WTC11 (cell line): ENCODE measurements around the gene MPND. TPM values are rescaled to one million over a fixed set of nuclear protein-coding genes. Genes with fewer than 3 reads are reported as not detected.

Source experiments
- ATAC-seq: fragments of 200-7000 bp; cut with Tn5 transposase; 2 replicates; pipeline ENCODE4 v1.10.0; 2021; ENCODE audit warnings: mild to moderate bottlenecking, moderate library complexity
- CTCF ChIA-PET: fragments of 300-600 bp; sonication (Branson Sonifier 250); formaldehyde crosslinking; loops from one replicate; lab custom pipeline; 2021; ENCODE audit warnings: antibody characterized with exemption; lab: Charles Lee
- POLR2A ChIA-PET: fragments of 350-600 bp; sonication (Branson Sonifier 250); formaldehyde crosslinking; loops from one replicate; lab custom pipeline; 2021; ENCODE audit warnings: antibody characterized with exemption; lab: Charles Lee
- DNase-seq: peaks from one replicate; pipeline ENCODE4 v3.0.0; 2021; ENCODE audit warnings: low spot score
- H3K27ac Mint-ChIP-seq: 2 replicates; pipeline ENCODE4 v1.8.0; 2021; ENCODE audit warnings: mixed read lengths
- H3K27me3 Mint-ChIP-seq: 2 replicates; pipeline ENCODE4 v1.8.0; 2021; ENCODE audit warnings: low read depth, mild to moderate bottlenecking, moderate library complexity, mixed read lengths
- H3K36me3 Mint-ChIP-seq: 2 replicates; pipeline ENCODE4 v1.8.0; 2021; ENCODE audit warnings: mixed read lengths
- H3K4me1 Mint-ChIP-seq: 2 replicates; pipeline ENCODE4 v1.8.0; 2022; ENCODE audit warnings: mixed read lengths
- H3K4me3 Mint-ChIP-seq: 2 replicates; pipeline ENCODE4 v1.8.0; 2021; ENCODE audit warnings: mild to moderate bottlenecking, moderate library complexity, mixed read lengths
- H3K9me3 Mint-ChIP-seq: 2 replicates; pipeline ENCODE4 v1.8.0; 2021; ENCODE audit warnings: mixed read lengths
- AFF4 ChIP-seq: sonication (generic); formaldehyde crosslinking; IDR thresholded peaks from 2 replicates; pipeline ENCODE4 v1.8.1; 2023; ENCODE audit warnings: mild to moderate bottlenecking, missing genetic modification reagents, borderline replicate concordance
- CREM ChIP-seq: sonication (generic); formaldehyde crosslinking; IDR thresholded peaks from 2 replicates; pipeline ENCODE4 v1.8.1; 2022; ENCODE audit warnings: mild to moderate bottlenecking, missing genetic modification reagents, moderate library complexity
- E2F4 ChIP-seq: sonication (generic); formaldehyde crosslinking; IDR thresholded peaks from 2 replicates; pipeline ENCODE4 v1.8.1; 2022; ENCODE audit warnings: low read depth, mild to moderate bottlenecking, moderate library complexity, missing genetic modification reagents, borderline replicate concordance
- EMX1 ChIP-seq: fragments of 250-450 bp; sonication (Bioruptor Pico); IDR thresholded peaks from 2 replicates; pipeline ENCODE4 v1.8.0; 2021; ENCODE audit warnings: mild to moderate bottlenecking
- ESRRA ChIP-seq: sonication (generic); formaldehyde crosslinking; IDR thresholded peaks from 2 replicates; pipeline ENCODE4 v1.8.1; 2022; ENCODE audit warnings: mild to moderate bottlenecking, missing genetic modification reagents, borderline replicate concordance
- FOXK1 ChIP-seq: sonication (generic); formaldehyde crosslinking; IDR thresholded peaks from 2 replicates; pipeline ENCODE4 v1.8.0; 2022; ENCODE audit warnings: mild to moderate bottlenecking, moderate library complexity, missing genetic modification reagents
- FOXP4 ChIP-seq: sonication (generic); formaldehyde crosslinking; IDR thresholded peaks from 2 replicates; pipeline ENCODE4 v1.8.0; 2022; ENCODE audit warnings: mild to moderate bottlenecking, missing genetic modification reagents
- GABPB1 ChIP-seq: sonication (generic); formaldehyde crosslinking; IDR thresholded peaks from 2 replicates; pipeline ENCODE4 v1.8.1; 2023; ENCODE audit warnings: mild to moderate bottlenecking, missing genetic modification reagents
- GRHL2 ChIP-seq: fragments of 250-450 bp; sonication (Bioruptor Pico); IDR thresholded peaks from 2 replicates; pipeline ENCODE4 v1.8.0; 2022; ENCODE audit warnings: mild to moderate bottlenecking, moderate library complexity; ENCODE audit not compliant: insufficient replicate concordance, severe bottlenecking
- KAT7 ChIP-seq: sonication (generic); formaldehyde crosslinking; IDR thresholded peaks from 2 replicates; pipeline ENCODE4 v1.8.1; 2023; ENCODE audit warnings: missing genetic modification reagents, mild to moderate bottlenecking, borderline replicate concordance
- NFATC4 ChIP-seq: fragments of 250-450 bp; sonication (Bioruptor Pico); IDR thresholded peaks from 2 replicates; pipeline ENCODE4 v1.9.0; 2021; ENCODE audit warnings: mild to moderate bottlenecking
- NFYB ChIP-seq: sonication (generic); formaldehyde crosslinking; conservative IDR thresholded peaks from 2 replicates; pipeline ENCODE4 v1.8.0; 2022; ENCODE audit warnings: low read depth, missing genetic modification reagents
- PREB ChIP-seq: sonication (generic); formaldehyde crosslinking; IDR thresholded peaks from 2 replicates; pipeline ENCODE4 v1.8.1; 2022; ENCODE audit warnings: mild to moderate bottlenecking, missing genetic modification reagents, moderate library complexity, borderline replicate concordance
- RORB ChIP-seq: fragments of 250-450 bp; sonication (Bioruptor Pico); IDR thresholded peaks from 2 replicates; pipeline ENCODE4 v1.9.0; 2021; ENCODE audit warnings: mild to moderate bottlenecking
- SMAD3 ChIP-seq: sonication (generic); formaldehyde crosslinking; IDR thresholded peaks from 2 replicates; pipeline ENCODE4 v1.8.0; 2022; ENCODE audit warnings: missing genetic modification reagents, mild to moderate bottlenecking, borderline replicate concordance
- SP1 ChIP-seq: sonication (generic); formaldehyde crosslinking; conservative IDR thresholded peaks from 2 replicates; pipeline ENCODE4 v1.8.1; 2022; ENCODE audit warnings: missing genetic modification reagents
- TEAD4 ChIP-seq: sonication (generic); formaldehyde crosslinking; IDR thresholded peaks from 2 replicates; pipeline ENCODE4 v1.8.0; 2022; ENCODE audit warnings: mild to moderate bottlenecking, missing genetic modification reagents
- ZMAT4 ChIP-seq: fragments of 250-450 bp; sonication (Bioruptor Pico); IDR thresholded peaks from 2 replicates; pipeline ENCODE4 v1.9.0; 2021; ENCODE audit warnings: mild to moderate bottlenecking
- ZNF219 ChIP-seq: sonication (generic); formaldehyde crosslinking; IDR thresholded peaks from 2 replicates; pipeline ENCODE4 v1.8.0; 2023; ENCODE audit warnings: missing genetic modification reagents, mild to moderate bottlenecking, borderline replicate concordance
- total RNA-seq: library from RNA; stranded (reverse); gene quantifications from 3 replicates; pipeline ENCODE4 v1.2.3, GENCODE V29; 2021
- TF ChIP-seq, protein P1 (sequence below): fragments of 250-450 bp; sonication (Bioruptor Pico); IDR thresholded peaks from 2 replicates; pipeline ENCODE4 v1.8.0; 2021; ENCODE audit warnings: mild to moderate bottlenecking
- TF ChIP-seq, protein P2 (sequence below): sonication (generic); formaldehyde crosslinking; IDR thresholded peaks from 2 replicates; pipeline ENCODE4 v1.8.0; 2023; ENCODE audit warnings: mild to moderate bottlenecking, missing genetic modification reagents

Gene MPND
- total RNA-seq, 1 experiment from 2014 or later, result 28.3 TPM

DNA sequence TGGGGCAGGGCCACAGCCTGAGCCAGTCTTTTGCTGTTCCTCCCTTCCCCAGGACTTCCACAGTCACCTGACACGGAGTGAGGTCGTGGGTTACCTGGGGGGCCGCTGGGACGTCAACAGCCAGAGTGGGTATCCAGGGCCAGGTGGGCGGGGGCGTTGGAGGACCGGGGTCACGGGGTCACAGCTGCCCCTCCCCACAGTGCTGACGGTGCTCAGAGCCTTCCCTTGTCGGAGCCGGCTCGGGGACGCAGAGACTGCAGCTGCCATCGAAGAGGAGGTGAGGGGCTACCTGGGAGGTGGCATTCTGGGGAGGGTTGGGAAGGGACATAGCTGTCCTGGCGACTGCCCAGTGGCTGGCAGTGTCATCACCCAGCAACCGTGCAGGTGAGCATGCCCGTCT lies 11.5 kb downstream of the MPND start (continued):
- TF ChIP-seq E2F4 (no peak), ZNF219 (CRISPR knock-in tag) (no peak), ESRRA (no peak)
- TF ChIP-seq, all 79 proteins: peak for 0

DNA sequence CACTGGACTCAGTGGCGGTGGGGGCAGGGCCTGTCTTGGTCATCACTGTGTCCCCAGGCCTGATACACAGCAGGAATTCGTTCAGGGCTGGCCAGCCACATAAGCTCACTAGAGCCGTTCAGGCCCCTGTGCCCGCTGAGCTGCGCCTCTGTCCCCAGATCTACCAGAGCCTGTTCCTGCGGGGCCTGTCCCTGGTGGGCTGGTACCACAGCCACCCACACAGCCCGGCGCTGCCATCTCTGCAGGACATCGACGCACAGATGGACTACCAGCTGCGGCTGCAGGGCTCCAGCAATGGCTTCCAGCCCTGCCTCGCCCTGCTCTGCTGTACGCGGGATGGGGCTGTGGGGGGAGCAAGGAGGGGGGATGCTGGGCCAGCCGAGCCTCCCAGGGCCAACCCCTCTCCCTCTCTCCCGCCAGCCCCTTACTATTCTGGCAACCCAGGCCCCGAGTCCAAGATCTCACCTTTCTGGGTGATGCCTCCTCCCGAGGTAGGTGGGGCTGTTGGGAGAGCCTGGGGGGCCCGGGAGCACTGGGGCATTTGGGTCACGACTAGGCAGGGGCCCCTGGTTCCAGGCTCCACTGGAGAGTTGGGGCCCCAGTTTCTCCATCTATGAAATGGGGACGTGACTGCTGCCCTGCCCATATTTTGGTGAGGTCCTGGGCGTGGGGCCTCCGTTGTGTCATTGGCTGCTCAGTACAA lies 13.9 kb downstream of the MPND start:
- POLR2A ChIA-PET, result no interaction called here
- DNase-seq, result no peak
- Mint-ChIP-seq H3K9me3 (no peaks in the 10 kb centered on the region), H3K27me3 (no peaks in the 10 kb centered on the region), H3K4me3 (no peak overlapping the region), H3K4me1 (peaks cover 7% of the 10 kb centered on the region), H3K27ac (no peak overlapping the region), H3K36me3 (no peaks in the 10 kb centered on the region; the same call in 1 of the 2 replicates)
- CTCF ChIA-PET, result interaction anchor here (0.5 to 8.3 kb wide), 4 partner anchors 44 to 115 kb away, joined by 3 to 70 read pairs (median 4); no protein-coding TSS in a partner anchor
- TF ChIP-seq CREM (CRISPR knock-in tag), result no peak
- TF ChIP-seq E2F4, result no peak
- no peak for TF ChIP-seq GRHL2 (CRISPR knock-in tag)
- TF ChIP-seq SP1 (CRISPR knock-in tag), result no peak
- no peak for TF ChIP-seq EMX1 (CRISPR knock-in tag)
- no peak for TF ChIP-seq NFYB (CRISPR knock-in tag)
- TF ChIP-seq KAT7, result no peak
- TF ChIP-seq SMAD3 (CRISPR knock-in tag), result no peak
- no peak for TF ChIP-seq RORB (CRISPR knock-in tag)
- TF ChIP-seq ZMAT4, result no peak
- TF ChIP-seq, protein P1, sequence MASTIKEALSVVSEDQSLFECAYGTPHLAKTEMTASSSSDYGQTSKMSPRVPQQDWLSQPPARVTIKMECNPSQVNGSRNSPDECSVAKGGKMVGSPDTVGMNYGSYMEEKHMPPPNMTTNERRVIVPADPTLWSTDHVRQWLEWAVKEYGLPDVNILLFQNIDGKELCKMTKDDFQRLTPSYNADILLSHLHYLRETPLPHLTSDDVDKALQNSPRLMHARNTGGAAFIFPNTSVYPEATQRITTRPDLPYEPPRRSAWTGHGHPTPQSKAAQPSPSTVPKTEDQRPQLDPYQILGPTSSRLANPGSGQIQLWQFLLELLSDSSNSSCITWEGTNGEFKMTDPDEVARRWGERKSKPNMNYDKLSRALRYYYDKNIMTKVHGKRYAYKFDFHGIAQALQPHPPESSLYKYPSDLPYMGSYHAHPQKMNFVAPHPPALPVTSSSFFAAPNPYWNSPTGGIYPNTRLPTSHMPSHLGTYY (CRISPR knock-in tag), result no peak
- no peak for TF ChIP-seq FOXP4 (CRISPR knock-in tag)
- no peak for TF ChIP-seq GABPB1 (CRISPR knock-in tag)
- TF ChIP-seq PREB, result no peak
- TF ChIP-seq NFATC4 (CRISPR knock-in tag), result no peak
- no peak for TF ChIP-seq FOXK1 (CRISPR knock-in tag)
- TF ChIP-seq, protein P2, sequence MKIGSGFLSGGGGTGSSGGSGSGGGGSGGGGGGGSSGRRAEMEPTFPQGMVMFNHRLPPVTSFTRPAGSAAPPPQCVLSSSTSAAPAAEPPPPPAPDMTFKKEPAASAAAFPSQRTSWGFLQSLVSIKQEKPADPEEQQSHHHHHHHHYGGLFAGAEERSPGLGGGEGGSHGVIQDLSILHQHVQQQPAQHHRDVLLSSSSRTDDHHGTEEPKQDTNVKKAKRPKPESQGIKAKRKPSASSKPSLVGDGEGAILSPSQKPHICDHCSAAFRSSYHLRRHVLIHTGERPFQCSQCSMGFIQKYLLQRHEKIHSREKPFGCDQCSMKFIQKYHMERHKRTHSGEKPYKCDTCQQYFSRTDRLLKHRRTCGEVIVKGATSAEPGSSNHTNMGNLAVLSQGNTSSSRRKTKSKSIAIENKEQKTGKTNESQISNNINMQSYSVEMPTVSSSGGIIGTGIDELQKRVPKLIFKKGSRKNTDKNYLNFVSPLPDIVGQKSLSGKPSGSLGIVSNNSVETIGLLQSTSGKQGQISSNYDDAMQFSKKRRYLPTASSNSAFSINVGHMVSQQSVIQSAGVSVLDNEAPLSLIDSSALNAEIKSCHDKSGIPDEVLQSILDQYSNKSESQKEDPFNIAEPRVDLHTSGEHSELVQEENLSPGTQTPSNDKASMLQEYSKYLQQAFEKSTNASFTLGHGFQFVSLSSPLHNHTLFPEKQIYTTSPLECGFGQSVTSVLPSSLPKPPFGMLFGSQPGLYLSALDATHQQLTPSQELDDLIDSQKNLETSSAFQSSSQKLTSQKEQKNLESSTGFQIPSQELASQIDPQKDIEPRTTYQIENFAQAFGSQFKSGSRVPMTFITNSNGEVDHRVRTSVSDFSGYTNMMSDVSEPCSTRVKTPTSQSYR, result no peak
- no peak for TF ChIP-seq TEAD4 (CRISPR knock-in tag)
- no peak for TF ChIP-seq ESRRA
- no peak for TF ChIP-seq AFF4 (CRISPR knock-in tag)
- ATAC-seq, result no peak
